B cell (primary cell): ENCODE data around the gene TMF1. TPM values are rescaled to one million over a fixed set of nuclear protein-coding genes. Genes with fewer than 3 reads are reported as not detected.

ENCODE experiments used
- polyA plus RNA-seq: library from polyadenylated mRNA; depleted of rRNA; stranded (reverse); fragments of >200 nt; gene quantifications from 2 replicates; pipeline ENCODE4 v1.2.3, GENCODE V29; 2012
- small RNA-seq: library from RNA; depleted of rRNA; stranded (forward); fragments of <200 nt; gene quantifications from one replicate; pipeline ENCODE3, GENCODE V24; 2012; ENCODE audit warnings: low replicate concordance, low read depth; ENCODE audit not compliant: insufficient read length
- total RNA-seq, 2 donors: library from RNA; stranded (reverse); fragments of 120-200 nt in 1 of 2; gene quantifications; 1 replicate in 1 of 2; 2 replicates in 1 of 2; pipeline versions ENCODE4 v1.2.3 to v1.2.4, GENCODE V29; 2013 to 2022

Gene TMF1
- total and polyA plus RNA-seq, 2 donors (not counting 1 experiment from before 2014, with no cell fraction given) = 6.8 to 65.1 TPM

Small RNAs within 50 kb of the gene (small RNA-seq; reads per million reads assigned to genes)
- not detected for gene MIR3136

Other genes with a start within 250 kb of the TMF1 start
- not detected in 2 replicates for gene TAFA4, start 119.8 kb downstream of the TMF1 start, total RNA-seq
- gene TAFA4, start 119.8 kb downstream of the TMF1 start, polyA plus RNA-seq = not detected in 2 replicates
- gene EOGT, start 38.6 kb downstream of the TMF1 start, total RNA-seq = 11.3 and 15.5 TPM in 2 replicates
- 1.6 and 1.7 TPM in 2 replicates for gene EOGT, start 38.6 kb downstream of the TMF1 start, polyA plus RNA-seq
- 89.4 and 99.8 TPM in 2 replicates for gene UBA3, start 28.0 kb upstream of the TMF1 start, total RNA-seq
- gene UBA3, start 28.0 kb upstream of the TMF1 start, polyA plus RNA-seq = 42.2 and 55.2 TPM in 2 replicates
- 89.1 and 89.5 TPM in 2 replicates for gene ARL6IP5, start 32.6 kb upstream of the TMF1 start, total RNA-seq
- 24.0 and 39.5 TPM in 2 replicates for gene ARL6IP5, start 32.6 kb upstream of the TMF1 start, polyA plus RNA-seq
- gene LMOD3, start 70.3 kb upstream of the TMF1 start, total RNA-seq = not detected in 2 replicates
- gene LMOD3, start 70.3 kb upstream of the TMF1 start, polyA plus RNA-seq = not detected in 2 replicates